Lower lobe of right lung (tissue), 2 donors: Measurements from ENCODE around the gene C2orf49. TPM values are rescaled to one million over a fixed set of nuclear protein-coding genes. Genes with fewer than 3 reads are reported as not detected.

Experiments
- ATAC-seq, 2 donors: fragments of 200-7000 bp; cut with Tn5 transposase; one replicate each; pipeline ENCODE4 v1.9.1; 2020 to 2022; ENCODE audit warnings: mild to moderate bottlenecking in 2 of 2, moderate library complexity in 2 of 2
- DNase-seq: peaks from one replicate; pipeline ENCODE4 v3.0.0-alpha.2; 2020
- H3K27ac ChIP-seq: fragments of 200-600 bp; one replicate; pipeline ENCODE4 v1.8.0; 2022
- H3K27me3 ChIP-seq: fragments of 200-600 bp; one replicate; pipeline ENCODE4 v1.8.0; 2022; ENCODE audit warnings: low read depth
- H3K36me3 ChIP-seq: fragments of 200-600 bp; one replicate; pipeline ENCODE4 v1.8.0; 2022; ENCODE audit warnings: mild to moderate bottlenecking
- H3K4me1 ChIP-seq: fragments of 200-600 bp; one replicate; pipeline ENCODE4 v1.8.0; 2022
- H3K4me3 ChIP-seq: fragments of 200-600 bp; one replicate; pipeline ENCODE4 v1.8.0; 2022; ENCODE audit warnings: mild to moderate bottlenecking
- H3K9me3 ChIP-seq: fragments of 200-600 bp; one replicate; pipeline ENCODE4 v1.8.0; 2022
- intact Hi-C: fragments of 100-400 bp; cut with DNase I; formaldehyde crosslinking; loops from one replicate; pipeline ENCODE4 v1.11.0; 2022
- total RNA-seq: library from RNA; stranded (reverse); fragmentation: NEBNext Ultra II Directional; extraction: Animal tissue kit (Norgen Biotek cat#: 25700); gene quantifications from one replicate; pipeline ENCODE4 v1.2.1, GENCODE V29; 2021
- TF ChIP-seq, protein P1 (sequence below): fragments of 200-600 bp; IDR thresholded peaks from one replicate; pipeline ENCODE4 v1.8.0; 2022; ENCODE audit warnings: antibody characterized with exemption, mild to moderate bottlenecking
- donor health status: DM: no; HTN: yes; CAD: no; lungs with severe emphysema.

Gene C2orf49
- total RNA-seq, 1 donor from 2014 or later = 18.3 TPM

DNA sequence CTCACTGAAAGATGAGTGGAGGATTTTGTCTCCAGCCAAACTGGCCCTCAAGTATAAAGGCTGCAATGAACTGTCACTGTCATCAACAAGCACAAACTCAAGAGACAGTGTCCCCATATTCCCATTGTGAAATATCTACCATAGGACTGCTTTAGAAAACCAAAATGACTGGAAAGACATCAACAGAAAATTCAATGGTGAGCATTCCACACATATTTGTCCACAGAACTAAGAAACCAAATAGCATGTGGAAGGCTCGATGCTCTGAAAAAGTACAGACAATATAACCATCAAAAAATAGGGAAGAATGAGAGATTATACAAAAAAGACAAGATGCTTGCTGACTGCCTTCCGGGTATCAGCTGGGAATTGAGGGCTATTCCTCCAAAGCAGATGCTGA is 45.4 kb upstream of the C2orf49 start:
- TF ChIP-seq, protein P1, sequence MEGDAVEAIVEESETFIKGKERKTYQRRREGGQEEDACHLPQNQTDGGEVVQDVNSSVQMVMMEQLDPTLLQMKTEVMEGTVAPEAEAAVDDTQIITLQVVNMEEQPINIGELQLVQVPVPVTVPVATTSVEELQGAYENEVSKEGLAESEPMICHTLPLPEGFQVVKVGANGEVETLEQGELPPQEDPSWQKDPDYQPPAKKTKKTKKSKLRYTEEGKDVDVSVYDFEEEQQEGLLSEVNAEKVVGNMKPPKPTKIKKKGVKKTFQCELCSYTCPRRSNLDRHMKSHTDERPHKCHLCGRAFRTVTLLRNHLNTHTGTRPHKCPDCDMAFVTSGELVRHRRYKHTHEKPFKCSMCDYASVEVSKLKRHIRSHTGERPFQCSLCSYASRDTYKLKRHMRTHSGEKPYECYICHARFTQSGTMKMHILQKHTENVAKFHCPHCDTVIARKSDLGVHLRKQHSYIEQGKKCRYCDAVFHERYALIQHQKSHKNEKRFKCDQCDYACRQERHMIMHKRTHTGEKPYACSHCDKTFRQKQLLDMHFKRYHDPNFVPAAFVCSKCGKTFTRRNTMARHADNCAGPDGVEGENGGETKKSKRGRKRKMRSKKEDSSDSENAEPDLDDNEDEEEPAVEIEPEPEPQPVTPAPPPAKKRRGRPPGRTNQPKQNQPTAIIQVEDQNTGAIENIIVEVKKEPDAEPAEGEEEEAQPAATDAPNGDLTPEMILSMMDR = no peak
- Histone ChIP-seq H3K36me3 (peaks cover 88% of the 10 kb centered on the region), H3K9me3 (no peaks in the 10 kb centered on the region), H3K27ac (no peak overlapping the region), H3K27me3 (no peaks in the 10 kb centered on the region), H3K4me3 (no peak overlapping the region), H3K4me1 (no peaks in the 10 kb centered on the region)
- DNase-seq = no peak
- intact Hi-C loops = no loop called here
- ATAC-seq = no peak

DNA sequence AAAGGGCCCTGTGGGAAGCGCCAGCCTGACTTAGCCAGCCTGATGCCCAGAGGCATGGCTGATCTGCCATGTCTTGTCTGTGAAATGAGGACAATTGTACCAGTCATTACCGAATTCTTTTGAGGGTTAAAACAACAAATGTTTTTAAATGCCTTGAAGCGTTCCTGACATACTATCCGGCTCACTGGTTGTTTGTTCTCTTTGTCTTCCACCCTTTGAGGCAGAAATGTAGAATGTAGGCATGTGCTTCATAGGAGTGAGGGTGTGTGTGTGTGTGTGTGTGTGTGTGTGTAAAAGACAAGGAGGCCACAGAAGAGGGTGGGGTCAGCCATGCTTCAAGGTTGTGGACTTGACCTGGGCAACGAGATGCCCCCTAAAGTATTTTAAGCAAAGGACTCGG is 43.3 kb upstream of the C2orf49 start:
- H3K27me3 ChIP-seq = no peaks in the 10 kb centered on the region
- H3K4me3 ChIP-seq = no peak overlapping the region
- intact Hi-C loops = no loop called here
- H3K9me3 ChIP-seq = no peaks in the 10 kb centered on the region
- ATAC-seq (no peak), DNase-seq (no peak)
- H3K36me3 ChIP-seq = peaks cover 94% of the 10 kb centered on the region
- no peak overlapping the region for H3K27ac ChIP-seq
- TF ChIP-seq, protein P1 = no peak
- H3K4me1 ChIP-seq = no peaks in the 10 kb centered on the region

DNA sequence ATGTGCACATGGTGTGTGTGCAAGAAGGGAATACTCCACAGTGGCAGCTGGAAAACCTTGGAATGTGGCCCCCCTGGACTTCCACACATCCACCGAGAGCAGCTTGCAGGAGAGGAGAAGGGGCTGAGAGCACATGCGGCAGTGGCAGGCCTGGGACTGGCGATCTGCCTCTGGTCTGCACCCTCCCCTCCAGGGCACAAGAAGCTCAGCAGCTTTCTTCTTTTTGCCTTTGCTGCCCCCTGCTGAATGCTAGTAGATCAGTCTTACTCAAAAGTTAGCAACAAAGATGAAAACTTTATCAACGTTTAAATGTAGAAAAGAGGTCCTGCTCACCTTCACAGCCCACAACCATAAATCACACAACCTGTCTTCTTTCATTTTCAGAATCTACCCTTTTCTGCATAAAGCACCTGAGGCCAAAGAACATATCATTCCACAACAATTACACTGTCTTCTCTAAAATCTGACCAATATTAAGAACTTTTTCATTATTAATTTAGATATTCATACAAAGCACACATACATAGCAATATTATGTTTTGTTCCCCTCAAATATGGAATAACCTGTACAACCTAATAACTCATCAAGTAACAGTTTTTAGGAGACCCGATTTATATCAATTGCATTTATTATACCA is 42.4 kb upstream of the C2orf49 start:
- TF ChIP-seq, protein P1 = peak; percentile 36
- DNase-seq = no peak
- H3K27me3 ChIP-seq = no peaks in the 10 kb centered on the region
- peaks cover 86% of the 10 kb centered on the region for H3K36me3 ChIP-seq
- no peak overlapping the region for H3K4me3 ChIP-seq
- no peaks in the 10 kb centered on the region for H3K4me1 ChIP-seq
- no peaks in the 10 kb centered on the region for H3K9me3 ChIP-seq
- intact Hi-C loops = no loop called here
- H3K27ac ChIP-seq = no peak overlapping the region
- ATAC-seq = peak; percentile 49 to 51

DNA sequence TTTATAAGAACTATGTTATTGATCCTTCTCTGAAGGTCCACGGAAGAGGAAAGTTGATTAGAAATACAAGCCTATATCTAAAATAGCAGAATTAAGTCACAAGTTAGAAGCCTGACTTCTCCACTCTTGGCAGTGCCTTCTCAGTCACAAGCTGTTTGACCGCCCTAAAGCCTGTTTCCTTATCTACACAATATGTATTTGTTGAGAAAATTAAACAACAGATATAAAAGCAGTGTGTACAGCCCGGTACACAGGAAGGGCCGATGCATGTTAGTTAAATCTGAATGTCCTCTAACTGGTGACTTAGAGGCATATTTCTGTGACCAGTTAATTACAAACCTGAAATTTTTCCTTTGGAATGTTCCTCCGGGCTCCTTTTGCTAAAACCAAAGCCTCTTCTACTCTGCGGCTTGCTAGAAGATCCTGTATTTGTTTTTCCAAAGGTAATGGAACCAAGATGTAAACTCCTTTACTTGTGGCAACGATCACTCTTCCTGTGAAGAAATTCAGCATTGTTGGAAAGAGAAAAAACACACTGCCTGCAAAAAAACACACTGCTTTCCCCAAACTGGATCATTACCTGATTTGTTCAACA is 41.2 kb upstream of the C2orf49 start:
- DNase-seq (no peak), ATAC-seq (no peak)
- H3K9me3 ChIP-seq = no peaks in the 10 kb centered on the region
- TF ChIP-seq, protein P1 = no peak
- H3K4me3 ChIP-seq = no peak overlapping the region
- no peak overlapping the region for H3K27ac ChIP-seq
- H3K36me3 ChIP-seq = peaks cover 77% of the 10 kb centered on the region
- intact Hi-C loops = no loop called here
- H3K4me1 ChIP-seq = no peaks in the 10 kb centered on the region
- no peaks in the 10 kb centered on the region for H3K27me3 ChIP-seq

DNA sequence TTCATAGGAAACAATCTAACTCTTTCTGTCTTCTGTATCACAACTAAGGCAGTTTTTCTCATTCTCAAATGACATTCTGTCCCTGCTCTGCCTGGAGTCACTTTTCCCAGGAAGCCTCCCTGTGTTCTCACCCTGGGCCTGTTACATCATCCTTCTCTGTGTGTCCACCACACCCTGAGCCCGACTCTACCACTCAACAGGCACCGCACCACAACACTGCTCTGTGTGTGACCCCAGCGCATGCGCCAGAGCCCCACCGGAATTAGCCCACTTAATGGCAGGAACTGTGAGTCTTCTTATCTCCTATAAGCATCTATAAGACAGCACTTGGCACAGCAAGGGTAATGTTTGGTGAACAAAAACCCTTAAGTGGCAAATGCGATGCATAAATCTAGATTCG is 40.1 kb upstream of the C2orf49 start:
- H3K27ac ChIP-seq = no peak overlapping the region
- ATAC-seq = no peak
- peaks cover 66% of the 10 kb centered on the region for H3K36me3 ChIP-seq
- H3K4me3 ChIP-seq = no peak overlapping the region
- no peak for DNase-seq
- no peaks in the 10 kb centered on the region for H3K4me1 ChIP-seq
- intact Hi-C loops = no loop called here
- H3K27me3 ChIP-seq = no peaks in the 10 kb centered on the region
- no peaks in the 10 kb centered on the region for H3K9me3 ChIP-seq
- TF ChIP-seq, protein P1 = no peak
